ENCODE data around the gene SSC5D. TPM values are rescaled to one million over a fixed set of nuclear protein-coding genes. Genes with fewer than 3 reads are reported as not detected.

SSC5D gene
- total and polyA plus RNA-seq, 10 of the 15 experiments (the other 5 are each of a cell fraction or from before 2014, with no cell fraction given), result 0.03 to 0.13 (median 0.05) TPM; not detected in 4

DNA sequence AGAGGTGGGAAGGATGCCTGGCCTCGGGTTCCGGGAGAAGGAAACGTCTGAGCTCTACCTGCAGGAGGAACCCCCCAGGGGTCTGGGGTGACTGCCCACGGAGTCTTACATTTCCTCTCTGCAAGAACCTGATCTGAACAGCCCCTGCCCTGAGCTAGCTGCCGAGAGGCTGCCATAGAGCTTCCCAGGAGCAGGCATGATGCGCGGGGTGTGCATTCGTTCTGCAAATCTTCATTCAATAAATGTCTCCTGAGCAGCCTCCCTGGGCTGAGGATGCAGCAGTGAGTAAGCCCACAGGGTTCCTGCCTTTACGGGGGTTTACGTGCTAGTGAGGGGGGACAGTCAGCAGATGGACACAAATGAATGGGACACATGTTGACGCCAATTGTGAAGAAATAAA lies 43.6 kb upstream of the SSC5D start:
- DNase-seq (ENCODE audit: low read depth, low spot score) (no peak), FAIRE-seq (no peak), ATAC-seq (no peak)
- Histone ChIP-seq H4K20me1 (ENCODE audit: control insufficient read depth, insufficient read depth) (no peaks in the 10 kb centered on the region), H3K9me3 (replicated peaks; ENCODE audit: control insufficient read depth, insufficient read depth, low read length) (no peaks in the 10 kb centered on the region), H3K4me3 (no peak overlapping the region), H3K79me2 (ENCODE audit: control insufficient read depth, insufficient read depth, low read length) (no peaks in the 10 kb centered on the region), H3K9ac (ENCODE audit: control insufficient read depth, insufficient read depth, low read length) (no peak overlapping the region), H3K4me2 (ENCODE audit: control insufficient read depth, insufficient read depth) (no peak overlapping the region), H3K27ac (ENCODE audit: control insufficient read depth, insufficient read depth) (no peak overlapping the region), H3K27me3 (replicated peaks in 1 of 2; ENCODE audit: control insufficient read depth in 2 of 2, insufficient read depth in 2 of 2, low read length in 1 of 2) (peaks cover 0 to 1% of the 10 kb centered on the region in 2 experiments; a peak in 2 of 4 replicates), H3K4me1 (ENCODE audit: control insufficient read depth, insufficient read depth, low read length) (no peaks in the 10 kb centered on the region), H2AFZ (ENCODE audit: control insufficient read depth, low read depth, low read length) (no peak overlapping the region), H3K36me3 (ENCODE audit: control insufficient read depth in 2 of 2, insufficient read depth in 2 of 2, low read length in 1 of 2) (no peaks in the 10 kb centered on the region)
- intact Hi-C loops (cut with micrococcal nuclease; ENCODE audit: unreplicated experiment) (no loop called here), in situ Hi-C loops (cut with MboI) (no loop called here)
- RAD21 ChIA-PET (ENCODE audit: unreplicated experiment), result no interaction called here
- no TSS peak for BruUV-seq (replicated peaks)
- SMC1A ChIA-PET (ENCODE audit: uncharacterized antibody, unreplicated experiment), result no interaction called here
- POLR2A ChIA-PET, result no interaction called here
- CTCF ChIA-PET, result no interaction called here
- TF ChIP-seq RFX5 (IDR thresholded peaks at IDR 0.05; ENCODE audit: low read depth, low read length), result no peak
- no peak for TF ChIP-seq MTA3 (IDR thresholded peaks at IDR 0.05; ENCODE audit: borderline replicate concordance, low read length)
- no peak for TF ChIP-seq DPF2 (IDR thresholded peaks at IDR 0.05)
- no peak for TF ChIP-seq PAX5 (IDR thresholded peaks at IDR 0.05; ENCODE audit: borderline replicate concordance, low read depth, low read length)
- TF ChIP-seq HCFC1 (IDR thresholded peaks at IDR 0.05; ENCODE audit: low read length), result no peak
- no peak for TF ChIP-seq EZH2 (IDR thresholded peaks at IDR 0.05; ENCODE audit: borderline replicate concordance, control insufficient read depth, low read depth, low read length)
- no peak for TF ChIP-seq RUNX3 (IDR thresholded peaks at IDR 0.05; ENCODE audit: low read length)
- TF ChIP-seq, protein P1, sequence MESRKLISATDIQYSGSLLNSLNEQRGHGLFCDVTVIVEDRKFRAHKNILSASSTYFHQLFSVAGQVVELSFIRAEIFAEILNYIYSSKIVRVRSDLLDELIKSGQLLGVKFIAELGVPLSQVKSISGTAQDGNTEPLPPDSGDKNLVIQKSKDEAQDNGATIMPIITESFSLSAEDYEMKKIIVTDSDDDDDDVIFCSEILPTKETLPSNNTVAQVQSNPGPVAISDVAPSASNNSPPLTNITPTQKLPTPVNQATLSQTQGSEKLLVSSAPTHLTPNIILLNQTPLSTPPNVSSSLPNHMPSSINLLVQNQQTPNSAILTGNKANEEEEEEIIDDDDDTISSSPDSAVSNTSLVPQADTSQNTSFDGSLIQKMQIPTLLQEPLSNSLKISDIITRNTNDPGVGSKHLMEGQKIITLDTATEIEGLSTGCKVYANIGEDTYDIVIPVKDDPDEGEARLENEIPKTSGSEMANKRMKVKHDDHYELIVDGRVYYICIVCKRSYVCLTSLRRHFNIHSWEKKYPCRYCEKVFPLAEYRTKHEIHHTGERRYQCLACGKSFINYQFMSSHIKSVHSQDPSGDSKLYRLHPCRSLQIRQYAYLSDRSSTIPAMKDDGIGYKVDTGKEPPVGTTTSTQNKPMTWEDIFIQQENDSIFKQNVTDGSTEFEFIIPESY (IDR thresholded peaks at IDR 0.05), result no peak
- TF ChIP-seq FOXK2 (IDR thresholded peaks at IDR 0.05), result no peak
- TF ChIP-seq, protein P2, sequence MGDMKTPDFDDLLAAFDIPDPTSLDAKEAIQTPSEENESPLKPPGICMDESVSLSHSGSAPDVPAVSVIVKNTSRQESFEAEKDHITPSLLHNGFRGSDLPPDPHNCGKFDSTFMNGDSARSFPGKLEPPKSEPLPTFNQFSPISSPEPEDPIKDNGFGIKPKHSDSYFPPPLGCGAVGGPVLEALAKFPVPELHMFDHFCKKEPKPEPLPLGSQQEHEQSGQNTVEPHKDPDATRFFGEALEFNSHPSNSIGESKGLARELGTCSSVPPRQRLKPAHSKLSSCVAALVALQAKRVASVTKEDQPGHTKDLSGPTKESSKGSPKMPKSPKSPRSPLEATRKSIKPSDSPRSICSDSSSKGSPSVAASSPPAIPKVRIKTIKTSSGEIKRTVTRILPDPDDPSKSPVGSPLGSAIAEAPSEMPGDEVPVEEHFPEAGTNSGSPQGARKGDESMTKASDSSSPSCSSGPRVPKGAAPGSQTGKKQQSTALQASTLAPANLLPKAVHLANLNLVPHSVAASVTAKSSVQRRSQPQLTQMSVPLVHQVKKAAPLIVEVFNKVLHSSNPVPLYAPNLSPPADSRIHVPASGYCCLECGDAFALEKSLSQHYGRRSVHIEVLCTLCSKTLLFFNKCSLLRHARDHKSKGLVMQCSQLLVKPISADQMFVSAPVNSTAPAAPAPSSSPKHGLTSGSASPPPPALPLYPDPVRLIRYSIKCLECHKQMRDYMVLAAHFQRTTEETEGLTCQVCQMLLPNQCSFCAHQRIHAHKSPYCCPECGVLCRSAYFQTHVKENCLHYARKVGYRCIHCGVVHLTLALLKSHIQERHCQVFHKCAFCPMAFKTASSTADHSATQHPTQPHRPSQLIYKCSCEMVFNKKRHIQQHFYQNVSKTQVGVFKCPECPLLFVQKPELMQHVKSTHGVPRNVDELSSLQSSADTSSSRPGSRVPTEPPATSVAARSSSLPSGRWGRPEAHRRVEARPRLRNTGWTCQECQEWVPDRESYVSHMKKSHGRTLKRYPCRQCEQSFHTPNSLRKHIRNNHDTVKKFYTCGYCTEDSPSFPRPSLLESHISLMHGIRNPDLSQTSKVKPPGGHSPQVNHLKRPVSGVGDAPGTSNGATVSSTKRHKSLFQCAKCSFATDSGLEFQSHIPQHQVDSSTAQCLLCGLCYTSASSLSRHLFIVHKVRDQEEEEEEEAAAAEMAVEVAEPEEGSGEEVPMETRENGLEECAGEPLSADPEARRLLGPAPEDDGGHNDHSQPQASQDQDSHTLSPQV (IDR thresholded peaks at IDR 0.05), result no peak
- TF ChIP-seq MEF2A (IDR thresholded peaks at IDR 0.05; ENCODE audit: insufficient read depth, low read depth, low read length), result no peak
- TF ChIP-seq MEF2B (IDR thresholded peaks at IDR 0.05; ENCODE audit: partially characterized antibody, poor library complexity, severe bottlenecking), result no peak
- no peak for TF ChIP-seq SMAD1 (IDR thresholded peaks at IDR 0.05; ENCODE audit: low read depth, partially characterized antibody)
- TF ChIP-seq, protein P3, sequence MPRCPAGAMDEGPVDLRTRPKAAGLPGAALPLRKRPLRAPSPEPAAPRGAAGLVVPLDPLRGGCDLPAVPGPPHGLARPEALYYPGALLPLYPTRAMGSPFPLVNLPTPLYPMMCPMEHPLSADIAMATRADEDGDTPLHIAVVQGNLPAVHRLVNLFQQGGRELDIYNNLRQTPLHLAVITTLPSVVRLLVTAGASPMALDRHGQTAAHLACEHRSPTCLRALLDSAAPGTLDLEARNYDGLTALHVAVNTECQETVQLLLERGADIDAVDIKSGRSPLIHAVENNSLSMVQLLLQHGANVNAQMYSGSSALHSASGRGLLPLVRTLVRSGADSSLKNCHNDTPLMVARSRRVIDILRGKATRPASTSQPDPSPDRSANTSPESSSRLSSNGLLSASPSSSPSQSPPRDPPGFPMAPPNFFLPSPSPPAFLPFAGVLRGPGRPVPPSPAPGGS (IDR thresholded peaks at IDR 0.05; ENCODE audit: borderline replicate concordance, insufficient read depth, low read depth, low read length, poor library complexity, severe bottlenecking), result no peak
- no peak for TF ChIP-seq MTA2 (IDR thresholded peaks at IDR 0.05; ENCODE audit: low read depth)
- 53% methylated on average over 11 of the region's 11 CpGs for WGBS (ENCODE audit: insufficient coverage, insufficient replicate concordance, low lambda C conversion rate, missing lambda C conversion rate)

All from GM12878 (cell line).